GM21717 (cell line): ENCODE measurements around the gene GREM1.

Experiments
- ATAC-seq: cut with Tn5 transposase; IDR thresholded peaks from one replicate; pipeline ENCODE4 v1.9.1; 2021; ENCODE audit warnings: mild to moderate bottlenecking, moderate library complexity; ENCODE audit not compliant: unreplicated experiment

GREM1 gene

GRCh38 chr15:32694222-32694983, 23.4 kb upstream of the GREM1 start:
- no peak for ATAC-seq

DNA sequence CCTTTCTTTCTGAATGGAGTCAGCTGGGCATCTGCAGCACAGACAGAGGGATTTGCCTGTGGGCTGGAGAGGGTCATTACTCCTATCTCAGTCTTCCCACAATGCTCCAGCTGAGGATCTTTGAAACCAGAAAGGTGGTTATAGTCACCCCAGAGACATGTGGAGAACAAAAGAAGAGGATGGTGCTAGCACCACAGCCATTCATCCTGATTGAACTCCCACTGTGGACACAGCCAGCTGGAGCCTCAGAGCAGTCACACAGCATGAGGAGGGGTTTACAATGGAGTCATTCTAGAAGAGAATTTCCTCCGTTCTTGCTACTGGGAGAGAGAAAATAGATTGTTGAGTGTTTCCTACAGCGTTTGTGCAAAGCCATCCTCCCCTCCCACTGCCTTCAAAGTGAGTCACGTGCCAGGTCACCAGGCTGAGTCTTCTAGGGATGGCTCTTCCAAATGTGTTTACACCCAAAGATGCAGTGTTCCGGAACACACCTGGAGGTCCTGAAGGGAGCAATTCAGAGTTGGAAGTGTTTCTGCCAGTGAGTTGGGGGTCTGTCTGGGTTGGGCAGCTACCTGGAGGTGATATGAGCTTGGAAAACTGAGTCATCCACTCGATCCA, 18.9 kb upstream of the GREM1 start:
- no peak for ATAC-seq

- ATAC-seq = no peak
Observed at GRCh38 chr15:32700501-32701150, 17.2 kb upstream of the GREM1 start.

GRCh38 chr15:32701863-32702262, 15.9 kb upstream of the GREM1 start:
- ATAC-seq = no peak

- ATAC-seq = no peak
Observed at GRCh38 chr15:32704395-32704981, 13.3 kb upstream of the GREM1 start.

GRCh38 chr15:32705446-32705845, 12.4 kb upstream of the GREM1 start:
- no peak for ATAC-seq

DNA sequence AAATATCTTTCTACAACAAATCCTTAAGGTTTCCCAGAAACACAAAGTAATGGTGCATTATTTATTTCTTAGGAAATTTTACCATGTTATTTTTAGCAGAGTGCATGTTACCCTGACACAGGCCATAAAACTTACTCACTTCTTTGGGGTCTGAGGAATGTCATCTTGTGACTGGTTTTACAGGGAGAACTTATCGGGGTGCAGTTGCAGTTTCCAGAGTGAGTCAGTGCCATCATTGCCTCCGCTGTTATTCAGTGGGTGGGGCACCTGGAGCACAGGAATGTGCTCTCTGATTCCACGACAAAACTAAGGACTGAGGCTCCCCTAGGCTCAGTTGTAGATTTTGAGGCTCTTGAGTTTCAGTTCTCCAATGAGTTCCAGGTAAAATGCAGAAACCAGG, 11.1 kb upstream of the GREM1 start:
- ATAC-seq = no peak

DNA sequence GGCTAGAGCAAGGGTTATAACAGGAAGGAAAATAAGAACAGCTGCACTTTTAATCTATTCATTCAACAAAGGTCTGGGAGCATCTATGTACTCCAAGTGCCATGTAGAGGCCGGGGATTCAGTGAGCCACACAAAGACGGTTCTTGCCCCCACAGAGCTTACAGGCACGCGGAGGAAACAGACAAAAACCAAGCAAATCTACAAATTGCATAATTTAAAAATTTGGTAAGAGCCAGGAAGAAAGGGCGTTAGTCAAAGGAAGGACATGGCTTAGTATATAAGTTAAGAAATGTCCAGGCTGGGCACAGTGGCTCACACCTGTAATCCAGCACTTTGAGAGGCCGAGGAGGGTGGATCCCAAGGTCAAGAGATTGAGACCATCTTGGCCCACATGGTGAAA, 10.4 kb upstream of the GREM1 start:
- ATAC-seq = no peak

DNA sequence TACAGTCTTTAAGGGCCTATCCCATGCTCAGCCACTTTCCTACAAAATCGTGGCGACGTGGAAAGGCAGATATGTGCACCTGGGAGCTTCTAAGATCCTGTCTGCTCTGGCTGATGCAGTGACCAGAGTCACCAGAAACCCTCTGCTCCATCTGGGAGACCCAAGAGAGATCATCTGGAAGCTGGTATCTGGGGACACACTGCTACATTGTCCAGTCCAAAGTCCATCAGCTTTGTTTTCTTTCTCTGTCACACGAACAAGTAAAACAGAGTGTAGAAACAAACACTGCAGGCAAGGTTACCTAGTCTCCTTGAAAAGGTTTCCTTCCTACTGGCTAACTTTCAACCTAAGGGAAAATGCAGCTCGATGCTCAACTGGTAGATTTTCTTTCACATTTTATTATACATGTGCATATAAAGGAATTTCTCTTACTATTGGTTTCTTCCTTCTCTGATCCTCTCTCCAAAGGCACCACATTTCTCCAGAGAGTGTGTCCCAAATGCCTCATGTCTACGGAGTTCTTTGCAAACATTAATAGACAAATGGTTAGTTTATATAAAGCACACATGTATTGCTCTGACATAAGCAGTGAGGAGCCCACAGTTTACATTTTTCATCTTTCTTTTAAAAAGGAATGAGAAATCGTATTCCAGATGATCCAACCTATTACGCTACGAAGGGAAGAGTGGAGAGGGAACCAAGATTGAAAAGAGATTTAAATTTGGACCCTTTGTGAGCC, 8.3 kb upstream of the GREM1 start:
- no peak for ATAC-seq

DNA sequence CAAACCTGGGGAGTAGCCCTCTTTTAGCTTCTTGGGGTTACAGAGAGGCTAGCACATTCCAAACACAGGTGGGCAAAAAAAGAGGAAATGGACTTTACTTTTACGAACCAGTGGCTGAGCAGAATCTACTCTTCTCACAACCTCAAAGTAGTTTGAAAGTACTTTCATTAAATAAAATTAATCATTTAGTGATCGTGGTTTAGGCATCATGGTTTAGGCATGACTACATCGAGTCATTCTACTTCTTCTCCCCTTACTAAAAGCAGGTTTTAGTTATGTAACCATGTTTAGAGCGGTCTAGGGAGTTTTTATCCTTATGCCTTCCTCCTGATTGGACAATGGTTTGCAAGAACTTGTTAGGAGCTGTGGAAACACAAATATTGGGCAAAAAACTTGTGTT, 2.5 kb upstream of the GREM1 start:
- no peak for ATAC-seq

- ATAC-seq = no peak
Observed at GRCh38 chr15:32716216-32716914, 1.4 kb upstream of the GREM1 start.

GRCh38 chr15:32716915-32717425, 834 bp upstream of the GREM1 start:
- no peak for ATAC-seq

DNA sequence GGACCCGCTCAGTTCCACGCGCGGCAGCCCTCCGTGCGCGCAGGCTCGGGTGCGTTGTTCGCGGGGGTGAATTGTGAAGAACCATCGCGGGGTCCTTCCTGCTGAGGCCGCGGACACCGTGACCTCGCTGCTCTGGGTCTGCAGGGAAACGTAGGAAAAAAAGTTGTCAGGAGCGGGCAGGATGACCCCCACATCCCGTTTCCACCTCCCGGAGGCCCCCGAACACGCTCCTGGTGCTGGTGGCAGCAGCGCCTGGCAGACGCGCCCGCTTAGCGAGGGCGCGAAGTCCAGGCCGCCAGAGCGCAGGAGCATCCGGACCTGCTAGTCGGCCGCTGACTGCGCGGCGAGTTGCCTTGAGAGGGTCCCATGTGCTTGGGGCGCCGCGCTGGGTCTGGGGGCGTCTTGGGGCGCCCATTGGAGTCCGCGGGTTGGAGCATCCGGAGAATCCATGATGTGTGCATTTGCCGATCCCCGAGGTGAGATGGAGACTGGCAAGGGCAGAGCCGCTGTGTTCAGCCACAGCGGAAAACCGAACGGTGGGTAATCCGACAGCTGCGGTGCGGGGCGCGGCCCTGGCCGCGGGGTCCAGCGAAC, 520 bp downstream of the GREM1 start:
- no peak for ATAC-seq

- ATAC-seq = no peak
Observed at GRCh38 chr15:32718821-32719716, 1.3 kb downstream of the GREM1 start.

DNA sequence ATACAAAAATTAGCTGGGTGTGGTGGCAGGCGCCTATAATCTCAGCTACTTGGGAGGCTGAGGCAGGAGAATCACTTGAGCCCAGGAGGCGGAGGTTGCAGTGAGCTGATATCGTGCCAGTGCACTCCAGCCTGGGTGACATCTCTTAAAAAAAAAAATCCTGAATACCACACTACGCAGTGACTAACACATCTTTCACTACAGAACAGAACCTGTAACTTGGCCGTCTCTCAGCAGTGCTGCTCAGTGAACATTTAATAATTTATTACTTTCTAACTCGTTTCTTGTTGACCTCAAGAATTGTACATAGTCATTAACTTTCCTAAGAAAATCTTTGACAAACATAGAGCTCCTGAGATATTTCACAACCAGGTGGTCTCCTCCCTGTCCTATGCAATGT, 3.8 kb downstream of the GREM1 start:
- no peak for ATAC-seq

GRCh38 chr15:32722136-32722535, 4.3 kb downstream of the GREM1 start:
- no peak for ATAC-seq

- peak; percentile 95 for ATAC-seq
Observed at GRCh38 chr15:32723171-32723948, 5.6 kb downstream of the GREM1 start.

GRCh38 chr15:32729700-32730395, 12.0 kb downstream of the GREM1 start:
- no peak for ATAC-seq
